Anterior cingulate cortex (tissue), 58 donors: ENCODE results near the gene DACH1.

Experiments
- DNase-seq, 58 donors: peaks; one replicate each; lab custom pipeline; 2025; lab: John Stamatoyannopoulos, UW

DACH1 gene

GRCh38 chr13:71830736-71831135 lies 36.3 kb downstream of the DACH1 start:
- DNase-seq = no peak

- no peak for DNase-seq
Observed at GRCh38 chr13:71830323-71830722, 36.7 kb downstream of the DACH1 start.

GRCh38 chr13:71829547-71829946 lies 37.5 kb downstream of the DACH1 start:
- no peak for DNase-seq

GRCh38 chr13:71828564-71828963 lies 38.4 kb downstream of the DACH1 start:
- no peak for DNase-seq

- DNase-seq = no peak
Observed at GRCh38 chr13:71828117-71828516, 38.9 kb downstream of the DACH1 start.

- DNase-seq = no peak
Observed at GRCh38 chr13:71827241-71827640, 39.8 kb downstream of the DACH1 start.

DNA sequence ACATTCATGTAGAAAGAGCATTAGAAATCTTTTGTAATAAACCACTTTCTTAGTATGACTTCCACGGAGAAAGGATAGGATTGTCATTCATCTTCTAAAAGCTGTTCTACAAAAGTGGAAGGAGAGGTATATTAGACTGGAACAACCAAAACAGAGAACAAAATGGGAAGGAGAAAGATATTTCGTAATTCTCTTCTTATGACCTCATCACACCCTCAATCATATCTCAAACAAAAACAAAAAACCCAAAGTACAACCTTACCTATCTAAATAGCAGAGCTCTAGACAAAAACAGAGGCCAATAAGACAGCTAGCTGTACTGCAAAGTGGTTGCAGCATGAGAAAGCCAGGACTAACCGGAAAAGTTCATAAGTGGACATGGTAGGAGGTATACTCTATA lies 46.3 kb downstream of the DACH1 start:
- DNase-seq = no peak

- no peak for DNase-seq
Observed at GRCh38 chr13:71817335-71817734, 49.7 kb downstream of the DACH1 start.

- no peak for DNase-seq
Observed at GRCh38 chr13:71814806-71815360, 52.1 kb downstream of the DACH1 start.

DNA sequence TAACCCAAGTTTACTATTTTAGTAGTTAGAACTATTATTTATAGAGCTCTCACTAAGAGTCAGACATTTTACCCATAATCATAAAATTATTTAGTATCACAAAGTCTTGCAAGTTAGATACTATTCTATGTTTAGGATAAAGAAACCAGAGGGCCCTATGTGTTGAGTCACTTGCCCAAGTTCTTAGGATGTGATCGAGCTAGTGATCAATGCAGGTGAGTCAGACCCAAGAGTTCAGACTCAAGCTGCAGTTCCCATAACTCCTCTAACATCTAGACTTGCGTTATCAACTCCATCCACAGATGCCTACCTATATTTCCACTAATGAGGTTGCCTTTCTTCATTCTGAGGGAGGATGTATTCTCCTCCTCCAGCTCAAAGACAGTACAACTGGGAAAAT lies 53.8 kb downstream of the DACH1 start:
- DNase-seq = no peak

DNA sequence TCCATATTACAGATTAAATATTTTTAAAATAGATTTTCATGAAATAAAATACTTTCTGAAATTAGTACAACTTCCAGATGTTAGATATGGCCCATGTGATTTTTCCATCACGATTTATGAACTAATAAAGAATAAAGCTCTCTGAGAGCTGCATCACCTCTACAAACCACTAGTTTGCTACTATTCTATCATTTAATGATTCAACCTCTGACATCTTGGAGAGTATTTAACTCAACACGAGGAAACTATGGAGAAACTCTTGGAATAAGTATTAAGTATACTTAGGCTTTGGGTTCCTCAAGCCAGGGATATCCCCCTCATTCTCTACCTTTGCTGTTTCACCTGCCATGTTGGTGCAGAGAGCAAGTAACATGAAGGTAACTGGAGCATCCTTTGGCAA lies 55.7 kb downstream of the DACH1 start:
- DNase-seq = no peak

GRCh38 chr13:71808708-71809107 lies 58.3 kb downstream of the DACH1 start:
- DNase-seq = no peak

DNA sequence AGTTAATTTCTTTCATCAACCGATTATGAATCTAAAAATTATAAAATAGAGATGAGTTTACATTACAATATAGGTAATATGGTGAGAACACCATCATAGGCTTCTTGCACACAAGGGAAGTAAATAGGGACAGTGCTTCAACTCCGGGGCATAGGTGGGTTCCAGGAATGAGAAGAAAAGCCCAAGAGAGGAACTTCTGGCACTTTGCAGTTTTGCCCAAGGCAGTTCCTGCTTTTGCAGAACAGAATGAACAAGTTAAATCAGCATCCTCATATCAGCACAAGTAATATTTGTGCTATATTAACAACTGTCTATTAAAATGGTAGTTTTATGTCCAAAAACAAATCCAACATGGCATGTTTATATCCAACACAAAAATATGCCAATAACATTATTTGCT lies 60.1 kb downstream of the DACH1 start:
- DNase-seq = no peak

GRCh38 chr13:71803066-71803465 lies 63.9 kb downstream of the DACH1 start:
- no peak for DNase-seq

- no peak for DNase-seq
Observed at GRCh38 chr13:71801781-71802180, 65.2 kb downstream of the DACH1 start.

- no peak for DNase-seq
Observed at GRCh38 chr13:71801165-71801760, 65.7 kb downstream of the DACH1 start.

GRCh38 chr13:71799324-71799723 lies 67.7 kb downstream of the DACH1 start:
- DNase-seq = no peak

DNA sequence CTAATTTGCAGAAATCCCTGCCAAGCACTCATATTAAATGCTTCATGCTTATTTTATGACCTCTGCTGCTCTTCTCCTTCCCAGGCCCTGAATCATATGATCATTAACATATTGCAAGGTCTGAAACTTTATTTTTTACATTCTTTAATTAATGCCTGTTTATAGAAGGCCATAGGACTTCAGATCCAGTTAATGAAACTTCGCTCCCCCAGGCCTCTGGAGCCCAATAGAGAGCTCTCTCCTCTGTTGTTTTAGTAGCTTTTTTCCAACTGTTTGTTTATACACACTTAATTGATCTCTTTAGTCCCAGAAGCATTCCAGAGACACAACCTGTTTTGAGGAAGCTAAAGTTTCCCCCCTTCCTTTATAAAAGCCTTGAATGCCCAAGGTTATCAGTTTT lies 68.3 kb downstream of the DACH1 start:
- no peak for DNase-seq

DNA sequence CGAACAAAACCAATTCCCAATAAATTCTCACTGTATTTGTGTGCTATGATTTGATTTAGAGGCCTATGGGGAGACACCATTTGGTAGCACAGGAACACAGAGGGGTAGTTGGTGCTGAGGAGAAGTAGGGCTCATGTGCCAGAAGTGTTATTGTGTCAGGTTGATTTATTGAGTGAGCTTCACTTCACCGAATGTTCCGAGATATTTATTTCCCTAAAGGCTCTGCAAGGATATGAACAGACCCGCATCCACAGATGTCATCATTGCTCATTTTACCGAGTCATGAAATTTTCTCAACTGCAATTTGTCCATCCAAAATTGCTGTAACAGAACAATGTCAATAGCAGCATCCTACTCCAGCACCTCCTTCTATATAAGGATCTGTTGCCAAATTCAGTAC lies 69.5 kb downstream of the DACH1 start:
- DNase-seq = no peak

DNA sequence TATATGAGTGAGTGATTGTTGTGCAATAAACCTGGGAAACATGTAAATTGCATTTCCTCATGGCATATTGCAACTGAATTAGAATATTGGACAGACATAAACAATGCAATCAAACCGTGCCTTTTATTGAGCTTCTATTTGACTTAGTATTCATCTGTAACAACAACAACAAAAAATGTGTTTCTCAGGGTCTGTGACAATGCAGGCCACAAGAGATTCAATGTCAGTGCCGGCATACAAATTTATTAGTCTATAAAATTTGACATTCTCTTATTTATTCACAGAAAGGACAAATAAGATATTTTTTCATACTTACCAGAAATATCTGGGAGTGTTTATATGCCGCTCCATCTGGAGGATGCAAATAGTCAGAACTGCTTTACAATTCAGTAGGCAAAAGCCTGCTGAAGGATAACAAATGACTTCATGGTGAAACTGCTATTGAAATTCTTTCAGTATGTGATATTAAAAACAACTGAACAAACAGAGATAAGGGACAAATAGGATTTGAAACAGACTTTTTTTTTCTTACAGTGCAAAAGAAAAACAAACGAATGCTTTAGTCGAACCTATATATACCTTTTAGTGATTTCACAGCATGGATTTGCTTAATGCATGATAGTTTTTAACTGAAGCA lies 77.2 kb downstream of the DACH1 start:
- DNase-seq = no peak

DNA sequence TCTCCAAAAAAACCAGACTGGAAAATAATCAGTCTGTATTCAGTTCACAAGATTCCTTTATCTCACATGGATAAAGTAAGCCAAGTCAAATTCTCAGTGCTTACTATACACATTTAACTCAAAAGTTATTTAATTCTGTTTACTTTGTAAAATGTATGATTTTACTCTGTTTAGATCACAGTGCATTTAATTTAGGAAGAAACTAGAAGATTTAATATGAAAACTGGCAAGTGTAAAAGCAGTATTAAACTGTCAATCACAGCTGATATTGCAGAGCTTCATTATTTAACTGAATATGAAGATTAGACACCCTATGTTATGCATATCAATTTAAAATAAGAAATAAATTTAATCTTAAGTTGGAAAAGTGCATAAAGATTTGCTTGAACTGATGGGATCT lies 78.0 kb downstream of the DACH1 start:
- no peak for DNase-seq

GRCh38 chr13:71787414-71787813 lies 79.6 kb downstream of the DACH1 start:
- DNase-seq = no peak
